K562 (cell line): ENCODE measurements around the gene CPSF4L. TPM values are rescaled to one million over a fixed set of nuclear protein-coding genes. Genes with fewer than 3 reads are reported as not detected.

Source experiments
- ATAC-seq: fragments of 200-7000 bp; cut with Tn5 transposase; 3 replicates; pipeline ENCODE4 v1.9.1; 2020; ENCODE audit warnings: moderate library complexity
- BruUV-seq: library from RNA; stranded (reverse); fragments of 400-500 nt; replicated peaks from 2 replicates; lab custom pipeline; 2021; lab: Mats Ljungman, UMichigan
- CTCF ChIA-PET: fragments of 300-600 bp; formaldehyde crosslinking; extraction: SDS; loops from one replicate; lab custom pipeline; 2021; ENCODE audit warnings: low intra/inter-chr PET ratio; lab: Yijun Ruan, JAX
- POLR2A ChIA-PET: fragments of 300-600, 350-650 bp; sonication (Branson Sonifier 250); formaldehyde crosslinking; extraction: SDS; loops from one replicate; lab custom pipeline; 2021; ENCODE audit warnings: antibody characterized with exemption, inconsistent platforms; lab: Yijun Ruan, JAX
- DNase-seq, 4 experiments: peaks; one replicate each; pipeline versions ENCODE4 v3.0.0 to v3.0.0-alpha.2; 2011 to 2018; ENCODE audit warnings: low spot score in 3 of 4, mixed read lengths in 3 of 4; ENCODE audit errors: extremely low read depth in 1 of 4
- FAIRE-seq: peaks from 2 replicates; lab custom pipeline; 2011; peaks lifted over from hg19 to GRCh38; lab: Jason Lieb, UNC
- H2AFZ ChIP-seq: 2 replicates; pipeline ENCODE4 v1.6.0; 2011; ENCODE audit warnings: low read depth, low read length, control low read depth, inconsistent platforms
- H3K27ac ChIP-seq: fragments of 200-600 bp; 3 replicates; pipeline ENCODE4 v1.8.0; 2011; ENCODE audit warnings: low read depth, mild to moderate bottlenecking, control low read depth, inconsistent platforms, low read length, moderate library complexity, mixed read lengths; ENCODE audit errors: extremely low read depth
- H3K27me3 ChIP-seq, 2 experiments: fragments of 300-600 bp in 1 of 2; 2 replicates in 1 of 2; 3 replicates in 1 of 2; pipeline versions ENCODE4 v1.6.0 to v1.8.0; 2011; ENCODE audit warnings: inconsistent platforms in 2 of 2, low read length in 2 of 2, mild to moderate bottlenecking in 1 of 2, mixed read lengths in 1 of 2, moderate library complexity in 1 of 2; ENCODE audit not compliant: control insufficient read depth in 2 of 2, insufficient read depth in 2 of 2
- H3K36me3 ChIP-seq: fragments of 300-600 bp; 3 replicates; pipeline ENCODE4 v1.8.0; 2011; ENCODE audit warnings: mild to moderate bottlenecking, low read length, inconsistent platforms; ENCODE audit not compliant: control insufficient read depth, insufficient read depth
- H3K4me1 ChIP-seq, 2 experiments: fragments of 200-600 bp in 1 of 2; replicated peaks in 1 of 2; 2 replicates in 1 of 2; 3 replicates in 1 of 2; pipeline versions ENCODE4 v1.5.1 to v1.8.0; 2011; ENCODE audit warnings: inconsistent platforms in 2 of 2, low read length in 2 of 2, mild to moderate bottlenecking in 1 of 2, mixed read lengths in 1 of 2, moderate library complexity in 1 of 2; ENCODE audit not compliant: control insufficient read depth in 2 of 2, insufficient read depth in 2 of 2
- H3K4me2 ChIP-seq: 2 replicates; pipeline ENCODE4 v1.6.1; 2011; ENCODE audit warnings: low read length, control low read depth, inconsistent platforms, mixed read lengths; ENCODE audit not compliant: insufficient read depth
- H3K4me3 ChIP-seq: fragments of 200-600 bp; sonication (generic), shearing (Covaris generic); 2 replicates; pipeline ENCODE4 v1.5.1; 2016; ENCODE audit warnings: control low read depth, inconsistent platforms
- H3K79me2 ChIP-seq: fragments of 200-600 bp; 3 replicates; pipeline ENCODE4 v1.8.0; 2011; ENCODE audit warnings: low read length, inconsistent platforms; ENCODE audit not compliant: control insufficient read depth, insufficient read depth
- H3K9ac ChIP-seq, 2 experiments: 2 replicates each; pipeline versions ENCODE4 v1.6.0 to v1.6.1; 2011; ENCODE audit warnings: low read depth in 2 of 2, low read length in 2 of 2, control low read depth in 1 of 2, inconsistent platforms in 1 of 2, mild to moderate bottlenecking in 1 of 2, mixed read lengths in 1 of 2; ENCODE audit not compliant: insufficient read depth in 1 of 2
- H3K9me1 ChIP-seq: one replicate; pipeline ENCODE4 v1.6.0; 2011; ENCODE audit warnings: inconsistent platforms, mild to moderate bottlenecking, low read length, moderate library complexity; ENCODE audit not compliant: control insufficient read depth, insufficient read depth
- H3K9me3 ChIP-seq: replicated peaks from 2 replicates; pipeline ENCODE4 v1.5.1; 2011; ENCODE audit warnings: low read depth, low read length, inconsistent platforms; ENCODE audit not compliant: control insufficient read depth, insufficient read depth
- H4K20me1 ChIP-seq: replicated peaks from 2 replicates; pipeline ENCODE4 v1.6.1; 2011; ENCODE audit warnings: low read length, inconsistent platforms, mixed read lengths; ENCODE audit not compliant: control insufficient read depth, insufficient read depth
- HBP1 ChIP-seq: fragments of 450-650 bp; formaldehyde crosslinking; IDR thresholded peaks from 2 replicates; pipeline ENCODE4 v1.4.0; 2022; ENCODE audit warnings: missing genetic modification characterization
- KDM1A ChIP-seq, 2 experiments: fragments of 450-650 bp; IDR thresholded peaks; 2 replicates each; pipeline ENCODE4 v1.6.1; 2016; ENCODE audit warnings: mild to moderate bottlenecking in 2 of 2
- LCOR ChIP-seq: sonication (generic); formaldehyde crosslinking; IDR thresholded peaks from 2 replicates; pipeline ENCODE4 v1.8.0; 2022; ENCODE audit warnings: mild to moderate bottlenecking, missing genetic modification reagents
- NFIC ChIP-seq: fragments of 450-650 bp; IDR thresholded peaks from 2 replicates; pipeline ENCODE4 v1.6.1; 2017; ENCODE audit warnings: mild to moderate bottlenecking, inconsistent platforms
- WGBS: fragments of 100-300 bp; shearing (Covaris generic); methylation state at CpG from one replicate; pipeline ENCODE4 v1.1.6; 2016; ENCODE audit warnings: low coverage, mixed read lengths; ENCODE audit not compliant: insufficient coverage; ENCODE audit errors: missing lambda C conversion rate; 5-methylcytosine and 5-hydroxymethylcytosine counted together
- in situ Hi-C: fragments of 300-500 bp; cut with MboI; formaldehyde crosslinking; loops from 4 replicates; pipeline ENCODE4 v1.15.0; 2018; ENCODE audit warnings: inconsistent platforms, mixed read lengths
- intact Hi-C: fragments of 100-400 bp; cut with micrococcal nuclease; formaldehyde crosslinking; loops from 2 replicates; pipeline ENCODE4 v1.14.2; 2022
- polyA plus RNA-seq, 8 experiments: library from polyadenylated mRNA; depleted of rRNA in 4 of 8; stranded (reverse) in 5 of 8; unstranded in 3 of 8; fragments of >200 nt; fragmentation: Nextera tagmentation in 2 of 8; fragmentation: Illumina TruSeq in 1 of 8; extraction: Ambion mirVana in 2 of 8; extraction: Trizol in 1 of 8; gene quantifications; 2 replicates each; pipeline versions ENCODE4 v1.2.1 to v1.2.3, GENCODE V29; 2011 to 2014; ENCODE audit warnings: inconsistent platforms in 1 of 8, missing spikeins in 1 of 8
- total RNA-seq, 7 experiments: library from RNA; depleted of rRNA in 6 of 7; stranded (reverse); fragments of >200 nt in 6 of 7; fragmentation: Illumina TruSeq in 2 of 7; extraction: Trizol in 2 of 7; gene quantifications; 2 replicates each; pipeline versions ENCODE4 v1.2.1 to v1.2.3, GENCODE V29; 2011 to 2021; ENCODE audit warnings: low replicate concordance in 1 of 7

Gene CPSF4L
- total and polyA plus RNA-seq, 9 of the 15 experiments (the other 6 are each of a cell fraction or from before 2014, with no cell fraction given), result not detected

DNA sequence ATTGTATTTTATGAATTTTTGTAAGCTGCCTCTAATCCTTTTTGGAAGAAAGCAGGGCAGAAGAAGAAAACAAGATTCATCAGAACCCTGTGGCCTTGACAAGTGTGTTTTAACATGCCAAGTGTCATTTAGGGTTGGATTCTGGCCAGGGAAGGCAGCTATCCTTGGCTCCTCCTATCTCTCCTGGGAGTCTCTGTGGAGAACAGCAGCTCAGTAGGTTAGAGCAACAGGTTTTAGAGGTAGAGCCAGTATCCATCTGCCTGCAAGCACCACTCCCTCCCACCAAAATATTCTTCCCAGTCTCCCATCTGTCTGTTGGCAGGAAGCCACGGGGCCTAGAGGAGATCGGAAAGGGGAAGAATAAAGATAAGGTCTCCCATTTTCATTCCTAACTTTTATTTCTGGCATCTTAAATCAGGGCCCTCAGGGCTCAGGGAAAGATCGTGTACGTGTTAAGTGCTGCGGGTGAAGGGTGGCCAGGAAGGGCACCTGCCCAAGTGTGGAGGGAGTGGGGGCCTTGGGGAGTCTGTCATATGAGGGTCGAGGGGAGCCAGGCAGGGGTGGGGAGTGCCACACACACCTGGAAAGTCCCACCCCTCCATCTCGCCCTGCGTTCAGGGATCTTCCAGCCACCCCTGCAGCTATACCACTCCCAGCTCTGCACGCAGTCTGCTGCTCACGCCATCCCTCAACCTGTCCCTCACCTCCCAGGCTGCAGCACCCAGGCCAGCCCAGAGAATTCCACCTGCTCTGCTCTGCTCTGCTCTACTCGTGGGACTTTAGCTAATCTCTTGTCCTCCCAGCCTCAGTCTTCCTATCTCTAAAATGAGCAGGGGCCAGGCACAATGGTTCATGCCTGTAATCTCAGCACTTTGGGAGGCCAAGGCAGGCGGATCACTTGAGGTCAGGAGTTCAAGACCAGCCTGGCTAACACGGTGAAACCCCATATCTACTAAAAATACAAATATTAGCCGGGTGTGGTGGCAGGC lies 17.1 kb upstream of the CPSF4L start:
- Histone ChIP-seq H3K9ac (peak overlapping the region in 1 of 2 experiments; percentile 65; a peak in 1 of 4 replicates), H3K4me3 (no peak overlapping the region), H4K20me1 (no peaks in the 10 kb centered on the region), H3K27me3 (peaks cover 2 to 6% of the 10 kb centered on the region in 2 experiments; a peak in 2 of 5 replicates), H3K4me1 (peaks cover 0 to 11% of the 10 kb centered on the region in 2 experiments; a peak in 3 of 5 replicates), H3K9me3 (no peaks in the 10 kb centered on the region), H2AFZ (no peak overlapping the region), H3K27ac (no peak overlapping the region), H3K79me2 (no peaks in the 10 kb centered on the region), H3K4me2 (no peak overlapping the region), H3K9me1 (no peaks in the 10 kb centered on the region), H3K36me3 (0 out of 3 replicates have a peak, but pooled peaks cover 2% of the 10 kb centered on the region)
- in situ Hi-C loops, result no loop called here
- ATAC-seq (peak; percentile 21; the same call in 2 of the 3 replicates), DNase-seq (no peak), FAIRE-seq (peak; percentile 15)
- peak; percentile 64 for TF ChIP-seq NFIC
- 0 out of 4 replicates have a peak, but pooled peaks of 1 of the 2 experiments have one; percentile 9 for TF ChIP-seq KDM1A (IDR thresholded peaks at IDR 0.05)
- TF ChIP-seq HBP1, result no peak
- TF ChIP-seq LCOR (CRISPR knock-in tag), result no peak
- ChIA-PET POLR2A (interaction anchor here (0.7 to 1.2 kb wide), 3 partner anchors 20 to 219 kb away, joined by 3 to 5 read pairs (median 5); no protein-coding TSS in a partner anchor), CTCF (no interaction called here)
- intact Hi-C loops, result no loop called here
- WGBS, result 22% methylated on average over 14 of the region's 14 CpGs
- no TSS peak for BruUV-seq
